ENCODE data around the gene BSG. TPM values are rescaled to one million over a fixed set of nuclear protein-coding genes. Genes with fewer than 3 reads are reported as not detected.

The BSG gene
- total and polyA plus RNA-seq, 2 experiments from 2014 or later = 545 to 1,282 TPM

GRCh38 chr19:536031-536880 lies 36.1 kb upstream of the BSG start:
- Histone ChIP-seq H4K20me1 (ENCODE audit: insufficient read depth, poor library complexity, severe bottlenecking) (peaks cover 56% of the 10 kb centered on the region), H3K36me3 (replicated peaks; ENCODE audit: insufficient read depth, low read depth) (no peaks in the 10 kb centered on the region), H3K4me1 (ENCODE audit: insufficient read depth) (peaks cover 18% of the 10 kb centered on the region), H3K27me3 (no peaks in the 10 kb centered on the region), H3K9me2 (replicated peaks; ENCODE audit: insufficient read depth) (no peaks in the 10 kb centered on the region), H3K4me3 (no peak overlapping the region), H2AFZ (no peak overlapping the region), H3K79me2 (peaks cover 59% of the 10 kb centered on the region), H3K27ac (no peak overlapping the region), H3K9me3 (ENCODE audit: low read depth) (no peaks in the 10 kb centered on the region), H3K4me2 (no peak overlapping the region)
- 95% methylated on average over 53 of the region's 55 CpGs for WGBS (ENCODE audit: low lambda C conversion rate, missing lambda C conversion rate)
- no peak for TF ChIP-seq EZH2 (IDR thresholded peaks at IDR 0.05; ENCODE audit: borderline replicate concordance)
- TF ChIP-seq EZH2phosphoT487 (IDR thresholded peaks at IDR 0.05; ENCODE audit: low read depth, severe bottlenecking, unreplicated experiment) = no peak
- TF ChIP-seq CTCF (IDR thresholded peaks at IDR 0.05; ENCODE audit: poor library complexity) = no peak
- no peak for DNase-seq (ENCODE audit: low spot score)

- H3K36me3 ChIP-seq (replicated peaks; ENCODE audit: insufficient read depth, low read depth) = no peaks in the 10 kb centered on the region
- TF ChIP-seq CTCF (IDR thresholded peaks at IDR 0.05; ENCODE audit: poor library complexity) = no peak
- no peak for TF ChIP-seq EZH2phosphoT487 (IDR thresholded peaks at IDR 0.05; ENCODE audit: low read depth, severe bottlenecking, unreplicated experiment)
- TF ChIP-seq EZH2 (IDR thresholded peaks at IDR 0.05; ENCODE audit: borderline replicate concordance) = no peak
- no peak overlapping the region for H3K4me3 ChIP-seq
- peaks cover 57% of the 10 kb centered on the region for H3K79me2 ChIP-seq
- no peak for DNase-seq (ENCODE audit: low spot score)
- H2AFZ ChIP-seq = no peak overlapping the region
- 99% methylated on average over 15 of the region's 26 CpGs for WGBS (ENCODE audit: low lambda C conversion rate, missing lambda C conversion rate)
- H3K4me2 ChIP-seq = no peak overlapping the region
- peaks cover 18% of the 10 kb centered on the region for H3K4me1 ChIP-seq (ENCODE audit: insufficient read depth)
- H3K9me2 ChIP-seq (replicated peaks; ENCODE audit: insufficient read depth) = no peaks in the 10 kb centered on the region
- H4K20me1 ChIP-seq (ENCODE audit: insufficient read depth, poor library complexity, severe bottlenecking) = peaks cover 56% of the 10 kb centered on the region
- no peak overlapping the region for H3K27ac ChIP-seq
- no peaks in the 10 kb centered on the region for H3K27me3 ChIP-seq
- no peaks in the 10 kb centered on the region for H3K9me3 ChIP-seq (ENCODE audit: low read depth)
These were observed 35.5 kb upstream of the BSG start for GRCh38 chr19:536881-537404.

GRCh38 chr19:538641-539428 lies 33.6 kb upstream of the BSG start:
- no peak overlapping the region for H2AFZ ChIP-seq
- H3K27me3 ChIP-seq = no peaks in the 10 kb centered on the region
- H3K27ac ChIP-seq = no peak overlapping the region
- peaks cover 38% of the 10 kb centered on the region for H3K79me2 ChIP-seq
- WGBS (ENCODE audit: low lambda C conversion rate, missing lambda C conversion rate) = 97% methylated on average over 24 of the region's 40 CpGs
- TF ChIP-seq EZH2 (IDR thresholded peaks at IDR 0.05; ENCODE audit: borderline replicate concordance) (no peak), CTCF (IDR thresholded peaks at IDR 0.05; ENCODE audit: poor library complexity) (no peak)
- no peaks in the 10 kb centered on the region for H3K36me3 ChIP-seq (replicated peaks; ENCODE audit: insufficient read depth, low read depth)
- H3K4me3 ChIP-seq = no peak overlapping the region
- H3K4me1 ChIP-seq (ENCODE audit: insufficient read depth) = peaks cover 10% of the 10 kb centered on the region
- H3K4me2 ChIP-seq = no peak overlapping the region
- no peak for DNase-seq (ENCODE audit: low spot score)
- no peaks in the 10 kb centered on the region for H3K9me2 ChIP-seq (replicated peaks; ENCODE audit: insufficient read depth)
- peaks cover 40% of the 10 kb centered on the region for H4K20me1 ChIP-seq (ENCODE audit: insufficient read depth, poor library complexity, severe bottlenecking)
- H3K9me3 ChIP-seq (ENCODE audit: low read depth) = no peaks in the 10 kb centered on the region

Measured in hepatocyte (in vitro differentiated cells).